Tibial nerve (tissue), 4 donors: Measurements from ENCODE around the gene UBXN10. TPM values are rescaled to one million over a fixed set of nuclear protein-coding genes. Genes with fewer than 3 reads are reported as not detected.

Experiments
- DNase-seq, 2 donors: peaks; one replicate each; pipeline ENCODE4 v3.0.0-alpha.2; 2019; ENCODE audit warnings: low spot score in 2 of 2
- H3K27ac ChIP-seq, 4 donors: fragments of 200-600 bp; sonication (generic) in 3 of 4; one replicate each; pipeline ENCODE4 v1.5.1; 2017 to 2019; ENCODE audit warnings: mild to moderate bottlenecking in 1 of 4
- H3K27me3 ChIP-seq, 2 donors: fragments of 200-600 bp; sonication (generic) in 1 of 2; one replicate each; pipeline versions ENCODE4 v1.5.1 to v1.6.0; 2017 to 2019
- H3K36me3 ChIP-seq, 3 donors: fragments of 200-600 bp; sonication (generic); one replicate each; pipeline ENCODE4 v1.5.1; 2018 to 2019
- H3K4me1 ChIP-seq, 4 donors: fragments of 200-600 bp; sonication (generic) in 3 of 4; one replicate each; pipeline ENCODE4 v1.5.1; 2017 to 2019
- H3K4me3 ChIP-seq, 4 donors: fragments of 200-600 bp; sonication (generic) in 3 of 4; one replicate each; pipeline ENCODE4 v1.5.1; 2017 to 2019; ENCODE audit warnings: mild to moderate bottlenecking in 1 of 4, moderate library complexity in 1 of 4
- H3K9me3 ChIP-seq, 4 donors: fragments of 200-600 bp; sonication (generic) in 3 of 4; one replicate each; pipeline ENCODE4 v1.5.1; 2017 to 2019
- CTCF ChIP-seq, 5 experiments: fragments of 200-600 bp in 3 of 5; fragments of 450-650 bp in 2 of 5; sonication (generic) in 3 of 5; IDR thresholded peaks; one replicate each; pipeline ENCODE4 v1.5.1; 2016 to 2019; ENCODE audit warnings: antibody characterized with exemption in 5 of 5, mild to moderate bottlenecking in 3 of 5, moderate library complexity in 2 of 5
- EP300 ChIP-seq, 2 donors: sonication (generic); formaldehyde crosslinking; IDR thresholded peaks; one replicate each; pipeline ENCODE4 v1.6.1; 2017; ENCODE audit warnings: antibody characterized with exemption in 2 of 2, mild to moderate bottlenecking in 1 of 2
- POLR2A ChIP-seq, 2 donors: fragments of 450-650 bp; IDR thresholded peaks; one replicate each; pipeline ENCODE4 v1.6.1; 2017; ENCODE audit warnings: antibody characterized with exemption in 2 of 2, mild to moderate bottlenecking in 2 of 2, moderate library complexity in 2 of 2
- WGBS, 2 donors: methylation state at CpG; one replicate each; pipeline ENCODE4 v1.1.5; 2018; 5-methylcytosine and 5-hydroxymethylcytosine counted together
- total RNA-seq, 4 donors: library from RNA; depleted of rRNA; stranded (reverse); fragments of >200 nt; gene quantifications; one replicate each; pipeline ENCODE4 v1.1.0, GENCODE V29; 2016

UBXN10 gene
- total RNA-seq, 4 donors from 2014 or later = under 0.01 to 0.84 (median 0.41) TPM

GRCh38 chr1:20209471-20209870 is 23.6 kb downstream of the UBXN10 start:
- no peaks in the 10 kb centered on the region for H3K9me3 ChIP-seq
- peaks cover 0 to 17% of the 10 kb centered on the region in 2 donors for H3K27me3 ChIP-seq
- no peak overlapping the region for H3K4me3 ChIP-seq
- TF ChIP-seq POLR2A (IDR thresholded peaks at IDR 0.05) (no peak), EP300 (IDR thresholded peaks at IDR 0.05) (no peak), CTCF (IDR thresholded peaks at IDR 0.05) (no peak)
- no peaks in the 10 kb centered on the region for H3K36me3 ChIP-seq
- no peak for DNase-seq
- H3K27ac ChIP-seq = no peak overlapping the region
- peaks cover 0 to 11% (median 6%) of the 10 kb centered on the region in 4 donors for H3K4me1 ChIP-seq
- 61 to 80% methylated on average over 4 of the region's 4 CpGs for WGBS, 2 donors

DNA sequence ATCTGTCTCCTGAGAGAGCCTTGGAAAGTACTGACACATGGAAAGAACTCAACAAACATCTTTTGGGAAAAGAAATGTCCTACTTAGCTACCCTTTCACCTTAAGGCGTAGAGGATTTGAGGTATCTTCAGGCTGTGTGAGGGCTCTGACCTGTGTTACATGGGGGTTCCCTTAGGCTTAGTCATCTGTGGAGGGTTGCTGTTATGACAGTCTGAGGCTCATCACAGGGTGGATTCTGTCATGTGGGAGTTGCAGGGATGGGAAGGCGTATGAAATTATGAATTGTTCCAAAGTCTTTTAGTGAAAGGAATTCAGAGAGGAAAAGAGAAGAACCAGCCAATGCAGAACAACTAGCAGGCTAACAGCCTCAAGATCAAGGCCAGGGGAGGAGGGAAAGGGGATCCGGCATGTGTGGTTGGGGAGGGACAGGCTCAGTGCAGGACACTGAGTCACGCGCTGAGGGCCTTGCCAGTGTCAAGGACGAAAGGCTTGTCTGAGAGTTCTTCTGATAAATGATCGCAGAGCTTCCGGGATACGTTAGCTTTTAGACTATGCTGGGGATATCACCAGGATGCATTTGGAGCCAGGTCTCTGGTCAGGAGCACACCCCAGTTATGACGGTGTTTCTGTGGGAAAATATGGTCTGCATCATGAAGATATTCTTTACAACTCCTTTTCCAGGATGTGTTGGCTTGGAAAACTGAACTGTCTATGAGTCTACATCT is 25.0 kb downstream of the UBXN10 start:
- Histone ChIP-seq H3K4me1 (peaks cover 0 to 11% (median 6%) of the 10 kb centered on the region in 4 donors), H3K4me3 (no peak overlapping the region), H3K9me3 (no peaks in the 10 kb centered on the region), H3K27me3 (peaks cover 0 to 31% of the 10 kb centered on the region in 2 donors), H3K36me3 (no peaks in the 10 kb centered on the region), H3K27ac (no peak overlapping the region)
- 71 to 73% methylated on average over 10 of the region's 10 CpGs for WGBS, 2 donors
- TF ChIP-seq CTCF (IDR thresholded peaks at IDR 0.05) (no peak), POLR2A (IDR thresholded peaks at IDR 0.05) (no peak), EP300 (IDR thresholded peaks at IDR 0.05) (no peak)
- no peak for DNase-seq

DNA sequence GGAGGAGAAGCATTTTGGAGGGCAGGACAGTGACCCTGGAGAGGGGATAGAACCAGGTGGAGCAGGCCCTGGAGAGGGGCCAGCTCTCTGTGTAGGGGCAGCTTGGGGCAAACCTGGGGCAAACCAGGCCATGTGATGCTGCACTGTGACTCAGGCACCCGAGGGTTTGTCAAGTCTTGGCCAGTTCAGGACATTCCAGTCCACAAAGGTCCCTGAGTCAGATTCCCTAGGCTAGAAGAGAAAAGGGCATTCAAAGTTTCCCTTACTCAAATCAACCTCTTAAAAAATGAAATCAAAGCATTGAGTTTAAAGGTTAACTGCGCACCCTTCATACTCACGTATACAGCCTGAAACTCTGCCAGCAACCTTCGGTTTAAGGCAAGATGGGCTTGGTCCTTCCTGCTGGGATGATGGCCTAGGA is 25.6 kb downstream of the UBXN10 start:
- no peak for DNase-seq
- TF ChIP-seq CTCF (IDR thresholded peaks at IDR 0.05) (no peak), POLR2A (IDR thresholded peaks at IDR 0.05) (no peak), EP300 (IDR thresholded peaks at IDR 0.05) (no peak)
- Histone ChIP-seq H3K27me3 (peaks cover 0 to 36% of the 10 kb centered on the region in 2 donors), H3K36me3 (no peaks in the 10 kb centered on the region), H3K27ac (no peak overlapping the region), H3K4me3 (no peak overlapping the region), H3K9me3 (no peaks in the 10 kb centered on the region), H3K4me1 (peaks cover 0 to 11% (median 6%) of the 10 kb centered on the region in 4 donors)
- 34 to 37% methylated on average over 4 of the region's 4 CpGs for WGBS, 2 donors

DNA sequence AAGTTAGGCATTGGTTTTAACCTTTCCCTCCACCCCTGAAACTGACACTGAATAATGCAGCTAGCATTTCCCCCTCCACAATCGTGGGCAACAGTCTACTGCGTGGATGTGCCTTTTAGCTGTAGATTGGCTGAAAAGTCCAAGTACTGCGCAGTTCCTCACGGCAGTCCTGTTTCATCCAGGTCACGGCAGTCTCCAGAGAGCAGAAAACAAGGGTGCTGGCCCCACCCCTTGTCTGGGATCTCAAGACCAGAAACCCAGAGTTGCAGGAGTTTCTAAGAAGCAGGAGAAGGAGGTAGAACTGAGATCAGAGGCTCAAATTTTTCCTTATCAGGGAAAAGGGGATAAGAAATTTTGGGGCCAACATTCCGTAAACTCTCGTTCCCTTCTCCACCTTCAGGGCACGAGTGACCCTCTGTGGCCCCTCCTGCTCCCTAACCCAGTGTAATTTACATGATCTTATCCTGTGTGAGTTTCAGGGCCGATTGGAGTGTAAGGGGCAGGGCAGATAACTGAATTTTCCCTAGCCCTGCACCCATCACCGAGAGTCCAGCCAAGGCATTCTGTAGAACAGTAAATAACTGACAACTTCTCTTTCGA is 26.3 kb downstream of the UBXN10 start:
- peaks cover 0 to 11% (median 6%) of the 10 kb centered on the region in 4 donors for H3K4me1 ChIP-seq
- H3K4me3 ChIP-seq = no peak overlapping the region
- H3K27me3 ChIP-seq = peaks cover 0 to 38% of the 10 kb centered on the region in 2 donors
- H3K36me3 ChIP-seq = no peaks in the 10 kb centered on the region
- TF ChIP-seq EP300 (IDR thresholded peaks at IDR 0.05) (no peak), POLR2A (IDR thresholded peaks at IDR 0.05) (no peak), CTCF (IDR thresholded peaks at IDR 0.05) (no peak)
- 59 to 62% methylated on average over 11 of the region's 11 CpGs for WGBS, 2 donors
- H3K27ac ChIP-seq = no peak overlapping the region
- DNase-seq = no peak
- no peaks in the 10 kb centered on the region for H3K9me3 ChIP-seq

DNA sequence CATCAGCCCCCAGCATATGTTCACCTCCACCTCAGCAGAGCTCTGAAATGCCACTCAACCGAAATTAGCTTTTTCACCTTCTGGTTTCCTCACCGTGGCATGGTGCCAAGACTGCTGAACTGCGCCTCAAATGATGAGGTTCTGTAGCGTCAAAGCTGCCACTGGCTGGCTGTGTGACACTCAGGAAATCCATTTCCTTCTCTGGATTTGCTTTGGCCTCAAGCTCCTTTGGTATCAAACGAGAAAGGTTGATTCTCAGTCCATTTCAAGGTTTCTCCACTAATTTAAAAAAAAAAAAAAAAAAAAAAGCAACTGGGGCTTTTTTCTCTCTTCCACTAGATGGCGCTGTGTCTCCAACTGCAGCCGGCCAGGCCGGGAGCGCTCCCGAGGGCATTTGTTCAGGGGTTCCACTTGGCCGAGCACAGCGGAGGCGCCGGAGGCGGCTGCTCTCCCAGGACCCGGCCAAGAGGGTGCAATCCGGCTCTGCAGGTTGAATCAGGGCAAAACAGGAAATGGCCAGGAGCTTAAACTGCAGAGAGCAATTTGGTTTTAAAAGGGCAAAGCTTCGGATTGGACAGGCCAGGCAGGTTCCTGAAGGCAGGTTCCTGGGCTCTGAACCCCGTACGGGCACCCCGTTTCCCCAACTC is 26.9 kb downstream of the UBXN10 start:
- TF ChIP-seq POLR2A (IDR thresholded peaks at IDR 0.05) (no peak), CTCF (IDR thresholded peaks at IDR 0.05) (peak; percentile 40 to 83 (median 65))
- Histone ChIP-seq H3K4me3 (no peak overlapping the region), H3K4me1 (peaks cover 0 to 11% (median 6%) of the 10 kb centered on the region in 4 donors), H3K36me3 (no peaks in the 10 kb centered on the region), H3K27ac (no peak overlapping the region), H3K27me3 (peaks cover 0 to 39% of the 10 kb centered on the region in 2 donors), H3K9me3 (no peaks in the 10 kb centered on the region)
- WGBS, 2 donors = 4 to 5% methylated on average over 21 of the region's 21 CpGs
- DNase-seq = peak in 1 of 2 donors; percentile 20
